Lung (tissue), 12 donors: ENCODE results near the gene TBX1. TPM values are rescaled to one million over a fixed set of nuclear protein-coding genes. Genes with fewer than 3 reads are reported as not detected.

ENCODE experiments used
- ATAC-seq: fragments of 200-7000 bp; cut with Tn5 transposase; one replicate; pipeline ENCODE4 v1.9.1; 2020; ENCODE audit warnings: moderate number of reproducible peaks; ENCODE audit not compliant: insufficient read depth, low FRiP score
- DNase-seq, 3 donors: peaks; one replicate each; pipeline ENCODE4 v3.0.0-alpha.2; 2013 to 2017
- H3K27ac ChIP-seq, 2 donors: one replicate each; pipeline ENCODE4 v1.5.1; 2013; ENCODE audit warnings: mild to moderate bottlenecking in 2 of 2, moderate library complexity in 2 of 2, control low read depth in 1 of 2, inconsistent platforms in 1 of 2, low read depth in 1 of 2, low read length in 1 of 2
- H3K27me3 ChIP-seq, 3 donors: one replicate each; pipeline ENCODE4 v1.5.1; 2013; ENCODE audit warnings: low read length in 2 of 3; ENCODE audit not compliant: control insufficient read depth in 3 of 3, insufficient read depth in 3 of 3
- H3K36me3 ChIP-seq, 4 donors: one replicate each; pipeline ENCODE4 v1.5.1; 2013; ENCODE audit warnings: low read length in 4 of 4, mild to moderate bottlenecking in 1 of 4, moderate library complexity in 1 of 4; ENCODE audit not compliant: control insufficient read depth in 4 of 4, insufficient read depth in 4 of 4
- H3K4me1 ChIP-seq, 5 donors: one replicate each; pipeline ENCODE4 v1.5.1; 2013; ENCODE audit warnings: low read length in 5 of 5, mild to moderate bottlenecking in 2 of 5, moderate library complexity in 1 of 5; ENCODE audit not compliant: control insufficient read depth in 5 of 5, insufficient read depth in 5 of 5
- H3K4me3 ChIP-seq: one replicate; pipeline ENCODE4 v1.5.1; 2013; ENCODE audit warnings: mild to moderate bottlenecking, control low read depth, moderate library complexity
- H3K9ac ChIP-seq, 2 donors: one replicate each; pipeline ENCODE4 v1.5.1; 2013; ENCODE audit warnings: low read length in 2 of 2, control low read depth in 1 of 2; ENCODE audit not compliant: insufficient read depth in 1 of 2
- H3K9me3 ChIP-seq, 4 donors: one replicate each; pipeline ENCODE4 v1.5.1; 2013; ENCODE audit warnings: low read length in 3 of 4, mild to moderate bottlenecking in 1 of 4, moderate library complexity in 1 of 4; ENCODE audit not compliant: control insufficient read depth in 4 of 4, insufficient read depth in 3 of 4
- CTCF ChIP-seq: IDR thresholded peaks from 2 replicates; pipeline ENCODE4 v1.5.1; 2012; ENCODE audit warnings: mild to moderate bottlenecking; ENCODE audit errors: control extremely low read depth, extremely low read depth
- WGBS, 2 donors: extraction: QIAGEN DNeasy Blood & Tissue Kit; methylation state at CpG; one replicate each; pipeline ENCODE4 v1.1.7; 2013; 5-methylcytosine and 5-hydroxymethylcytosine counted together
- polyA plus RNA-seq, 2 donors: library from polyadenylated mRNA; stranded (reverse); fragments of 200-250 nt; gene quantifications; one replicate each; pipeline ENCODE4 v1.2.1, GENCODE V29; 2013
- total RNA-seq, 2 donors: library from RNA; depleted of rRNA in 1 of 2; stranded (reverse); fragments of >200 nt in 1 of 2; gene quantifications; one replicate each; pipeline ENCODE4 v1.2.1, GENCODE V29; 2014 to 2021
- donor health status: control.
- donor health status: control.
- donor health status: Bipolar disorder and iron deficiency.
- donor health status: healthy.
- donor health status: DM: yes; HTN: yes; CAD: no.

Gene TBX1
- total and polyA plus RNA-seq, 4 donors, result 2.3 to 19.3 (median 4.5) TPM

GRCh38 chr22:19805821-19806212 is 45.2 kb downstream of the TBX1 start:
- no peak for TF ChIP-seq CTCF
- Histone ChIP-seq H3K9me3 (no peaks in the 10 kb centered on the region), H3K9ac (no peak overlapping the region), H3K4me3 (no peak overlapping the region), H3K4me1 (peaks cover 0 to 8% (median 0%) of the 10 kb centered on the region in 5 donors), H3K36me3 (peaks cover 0 to 2% (median 0%) of the 10 kb centered on the region in 4 donors), H3K27ac (no peak overlapping the region), H3K27me3 (no peaks in the 10 kb centered on the region)
- ATAC-seq (no peak), DNase-seq (no peak)
- WGBS, 2 donors, result 91 to 92% methylated on average over 8 of the region's 8 CpGs

- Histone ChIP-seq H3K4me3 (no peak overlapping the region), H3K9ac (no peak overlapping the region)
- WGBS, 2 donors, result 70 to 78% methylated on average over 38 of the region's 38 CpGs
Measured at GRCh38 chr22:19806213-19807160, 45.9 kb downstream of the TBX1 start.

GRCh38 chr22:19807161-19807913 is 46.8 kb downstream of the TBX1 start:
- H3K27ac ChIP-seq, result no peak overlapping the region
- no peak overlapping the region for H3K9ac ChIP-seq
- H3K27me3 ChIP-seq, result no peaks in the 10 kb centered on the region
- H3K36me3 ChIP-seq, result no peaks in the 10 kb centered on the region
- ATAC-seq (no peak), DNase-seq (no peak)
- WGBS, 2 donors, result 95 to 96% methylated on average over 15 of the region's 15 CpGs
- H3K9me3 ChIP-seq, result no peaks in the 10 kb centered on the region
- no peak overlapping the region for H3K4me3 ChIP-seq
- H3K4me1 ChIP-seq, result peaks cover 0 to 13% (median 0%) of the 10 kb centered on the region in 5 donors
- TF ChIP-seq CTCF, result no peak

More at GRCh38 chr22:19806213-19807160, 45.9 kb downstream of the TBX1 start:
- ATAC-seq, result peak; percentile 82
- H3K4me1 ChIP-seq, result peaks cover 0 to 13% (median 0%) of the 10 kb centered on the region in 5 donors
- no peaks in the 10 kb centered on the region for H3K9me3 ChIP-seq
- no peak for TF ChIP-seq CTCF
- peak; percentile 37 to 68 (median 54) for DNase-seq
- H3K27me3 ChIP-seq, result no peaks in the 10 kb centered on the region
- H3K36me3 ChIP-seq, result no peaks in the 10 kb centered on the region
- H3K27ac ChIP-seq, result no peak overlapping the region
